Kidney epithelial cell (primary cell): Measurements from ENCODE around the gene SEPHS1. TPM values are rescaled to one million over a fixed set of nuclear protein-coding genes. Genes with fewer than 3 reads are reported as not detected.
A peak's percentile ranks its signal among the peaks of the same experiment; 100 is the strongest.

Source experiments
- DNase-seq: peaks from one replicate; pipeline ENCODE4 v3.0.0-alpha.2; 2010; ENCODE audit warnings: low read depth
- H3K27me3 ChIP-seq: 2 replicates; pipeline ENCODE4 v1.6.0; 2011; ENCODE audit warnings: low read length; ENCODE audit not compliant: control insufficient read depth, insufficient read depth
- H3K36me3 ChIP-seq: 2 replicates; pipeline ENCODE4 v1.5.1; 2011; ENCODE audit warnings: low read length; ENCODE audit not compliant: control insufficient read depth, insufficient read depth
- H3K4me3 ChIP-seq: 2 replicates; pipeline ENCODE4 v1.5.1; 2011; ENCODE audit warnings: low read depth, mild to moderate bottlenecking, control low read depth, low read length
- CTCF ChIP-seq: IDR thresholded peaks from 2 replicates; pipeline ENCODE4 v1.5.1; 2011; ENCODE audit warnings: mild to moderate bottlenecking, moderate library complexity, low read length, control low read depth, inconsistent platforms; ENCODE audit not compliant: insufficient read depth, poor library complexity, severe bottlenecking
- total RNA-seq: library from RNA; depleted of rRNA; stranded (reverse); fragments of >200 nt; gene quantifications from 2 replicates; pipeline ENCODE4 v1.2.3, GENCODE V29; 2015

SEPHS1 gene
- total RNA-seq, 1 donor from 2014 or later, result 48.9 TPM

DNA sequence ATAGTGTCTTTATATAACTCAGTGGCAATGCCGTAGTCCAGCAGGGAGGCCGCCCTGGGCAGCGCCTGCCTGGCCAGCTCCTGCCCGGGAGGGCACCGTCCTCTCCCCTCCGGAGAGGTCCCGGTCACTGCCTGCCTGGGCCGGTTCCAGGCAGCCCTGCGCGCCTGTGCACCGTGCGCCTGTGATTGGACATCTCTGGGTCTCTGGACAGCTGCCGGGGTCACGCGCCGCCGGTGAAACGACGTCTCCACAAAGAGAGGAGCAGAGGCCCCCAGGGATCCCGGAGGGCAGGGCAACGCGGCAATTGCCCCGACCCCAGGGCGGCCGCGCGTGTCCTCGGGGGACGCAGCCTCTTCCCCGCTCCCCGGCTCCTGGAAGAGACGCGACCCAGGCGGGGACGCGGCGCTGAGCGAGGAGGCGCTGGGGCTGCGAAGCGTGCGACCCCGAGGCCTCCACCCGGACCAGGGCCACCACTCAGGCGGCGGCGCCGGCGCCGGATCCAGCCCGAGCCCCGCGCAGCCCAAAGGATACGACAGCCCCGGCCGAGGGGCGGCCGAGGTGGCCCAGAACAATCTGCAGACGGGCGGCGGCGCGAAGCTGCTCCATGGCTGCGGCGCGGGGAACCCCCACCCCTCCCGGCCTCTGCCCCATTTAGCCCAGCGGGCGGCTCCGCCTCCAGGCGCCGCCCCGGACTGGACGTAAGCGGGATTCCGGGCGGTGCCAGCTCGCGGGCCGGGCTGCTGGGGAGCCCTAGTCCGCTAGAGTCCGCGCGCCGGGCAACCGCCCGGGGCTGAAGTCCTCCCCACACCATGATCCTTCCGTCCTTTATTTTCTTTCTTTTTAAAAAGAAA, 48.4 kb downstream of the SEPHS1 start, which contains the start of gene PHYH:
Gene PHYH (minus strand): TSS at position 628 of the 851 bp plus-strand sequence. CDS start 22 bp downstream, at position 606.
- no peaks in the 10 kb centered on the region for H3K27me3 ChIP-seq
- DNase-seq, result peak; percentile 50
- H3K4me3 ChIP-seq, result peak within 1 kb of the TSS; percentile 57
- no peaks in the 10 kb centered on the region for H3K36me3 ChIP-seq
- TF ChIP-seq CTCF, result no peak

- no peak for TF ChIP-seq CTCF
- no peak for DNase-seq
- no peaks in the 10 kb centered on the region for H3K36me3 ChIP-seq
- peak overlapping the region; percentile 57 for H3K4me3 ChIP-seq
- H3K27me3 ChIP-seq, result no peaks in the 10 kb centered on the region
These were observed 49.2 kb downstream of the SEPHS1 start for GRCh38 chr10:13298748-13299436.

DNA sequence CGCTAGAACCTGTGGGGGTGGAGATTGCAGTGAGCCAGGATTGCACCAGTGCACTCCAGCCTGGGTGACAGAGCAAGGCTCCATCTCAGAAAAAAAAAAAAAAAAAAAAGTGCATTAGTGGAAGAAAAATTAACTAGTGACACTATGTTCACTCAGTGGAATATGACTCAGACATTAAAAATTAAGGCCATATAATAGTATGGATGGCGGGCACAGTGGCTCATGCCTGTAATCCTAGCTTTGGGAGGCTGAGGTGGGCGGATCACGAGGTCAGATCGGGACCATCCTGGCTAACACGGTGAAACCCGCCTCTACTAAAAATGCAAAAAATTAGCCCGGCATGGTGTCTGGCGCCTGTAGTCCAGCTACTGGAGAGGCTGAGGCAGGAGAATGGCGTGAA, 51.6 kb downstream of the SEPHS1 start:
- DNase-seq, result no peak
- no peak for TF ChIP-seq CTCF
- H3K36me3 ChIP-seq, result no peaks in the 10 kb centered on the region
- no peaks in the 10 kb centered on the region for H3K27me3 ChIP-seq
- no peak overlapping the region for H3K4me3 ChIP-seq

- TF ChIP-seq CTCF, result no peak
These were observed 53.3 kb downstream of the SEPHS1 start for GRCh38 chr10:13294784-13295183.

DNA sequence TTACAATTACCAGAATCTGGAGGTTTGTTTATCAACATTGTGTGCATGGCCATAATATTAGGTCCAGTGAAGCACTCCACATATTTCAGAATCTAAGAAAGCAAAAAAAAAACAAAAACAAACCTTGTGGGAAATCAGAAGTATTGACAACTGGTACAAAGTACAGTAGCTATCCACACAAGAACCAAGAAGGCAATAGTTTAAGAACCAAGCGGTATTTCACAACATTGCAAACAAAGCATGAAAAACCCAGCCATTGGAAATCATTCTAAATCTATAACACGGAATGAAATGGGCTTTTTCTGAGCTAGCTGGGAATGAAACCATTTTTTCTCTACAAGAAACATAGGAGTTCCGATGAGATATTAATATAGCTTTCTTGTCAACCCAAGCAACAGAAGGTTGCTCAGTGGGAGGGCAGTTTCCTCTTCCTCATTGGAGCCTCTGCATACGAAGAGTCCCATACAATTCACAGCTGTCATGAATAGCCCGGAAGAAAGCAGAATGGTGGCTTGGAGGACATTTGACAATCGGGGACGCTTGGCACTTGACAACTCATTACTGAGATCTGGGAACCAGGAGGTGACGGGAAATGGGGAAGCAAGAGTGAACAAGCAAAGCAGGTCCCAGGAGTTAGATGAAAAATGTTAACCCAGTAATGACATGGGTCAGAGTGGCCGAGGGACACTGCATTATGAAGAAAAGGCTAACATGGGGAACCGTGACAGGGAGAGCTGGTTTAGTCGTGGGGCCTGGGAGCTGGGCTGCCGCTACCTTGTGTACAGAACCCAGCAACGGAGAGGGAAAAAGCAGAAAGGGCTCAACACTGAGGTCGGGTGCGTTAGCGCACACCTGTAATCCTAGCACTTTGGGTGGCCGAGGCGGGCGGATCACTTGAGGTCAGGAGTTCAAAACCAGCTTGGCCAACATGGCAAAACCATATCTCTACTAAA, 56.0 kb downstream of the SEPHS1 start:
- DNase-seq, result no peak
- Histone ChIP-seq H3K27me3 (no peaks in the 10 kb centered on the region), H3K4me3 (no peak overlapping the region), H3K36me3 (peaks cover 2% of the 10 kb centered on the region)
- TF ChIP-seq CTCF, result no peak

More at GRCh38 chr10:13294784-13295183, 53.3 kb downstream of the SEPHS1 start:
- no peak for DNase-seq
- Histone ChIP-seq H3K4me3 (no peak overlapping the region), H3K36me3 (no peaks in the 10 kb centered on the region), H3K27me3 (no peaks in the 10 kb centered on the region)
